ENCODE measurements around the gene ZNF768.
"Not testable (repeated sequence)": the region's sequence is repeated elsewhere in the genome, so short reads cannot be mapped to it uniquely, and the experiment has no call there.

Gene ZNF768

GRCh38 chr16:30543067-30543466 is 16.7 kb upstream of the ZNF768 start:
- no peaks in the 10 kb centered on the region for H4K20me1 ChIP-seq
- no peak overlapping the region for H3K4me3 ChIP-seq
- H3K36me3 ChIP-seq: peaks cover 4% of the 10 kb centered on the region; the same call in 1 of the 2 replicates
- H3K9me3 ChIP-seq: no peaks in the 10 kb centered on the region
- H3K4me2 ChIP-seq: no peak overlapping the region
- no peak overlapping the region for H3K9ac ChIP-seq
- no peaks in the 10 kb centered on the region for H3K27me3 ChIP-seq
- TF ChIP-seq Cebpa-rat (IDR thresholded peaks at IDR 0.05): no peak
- no peaks in the 10 kb centered on the region for H3K4me1 ChIP-seq
- no peak overlapping the region for H3K27ac ChIP-seq

DNA sequence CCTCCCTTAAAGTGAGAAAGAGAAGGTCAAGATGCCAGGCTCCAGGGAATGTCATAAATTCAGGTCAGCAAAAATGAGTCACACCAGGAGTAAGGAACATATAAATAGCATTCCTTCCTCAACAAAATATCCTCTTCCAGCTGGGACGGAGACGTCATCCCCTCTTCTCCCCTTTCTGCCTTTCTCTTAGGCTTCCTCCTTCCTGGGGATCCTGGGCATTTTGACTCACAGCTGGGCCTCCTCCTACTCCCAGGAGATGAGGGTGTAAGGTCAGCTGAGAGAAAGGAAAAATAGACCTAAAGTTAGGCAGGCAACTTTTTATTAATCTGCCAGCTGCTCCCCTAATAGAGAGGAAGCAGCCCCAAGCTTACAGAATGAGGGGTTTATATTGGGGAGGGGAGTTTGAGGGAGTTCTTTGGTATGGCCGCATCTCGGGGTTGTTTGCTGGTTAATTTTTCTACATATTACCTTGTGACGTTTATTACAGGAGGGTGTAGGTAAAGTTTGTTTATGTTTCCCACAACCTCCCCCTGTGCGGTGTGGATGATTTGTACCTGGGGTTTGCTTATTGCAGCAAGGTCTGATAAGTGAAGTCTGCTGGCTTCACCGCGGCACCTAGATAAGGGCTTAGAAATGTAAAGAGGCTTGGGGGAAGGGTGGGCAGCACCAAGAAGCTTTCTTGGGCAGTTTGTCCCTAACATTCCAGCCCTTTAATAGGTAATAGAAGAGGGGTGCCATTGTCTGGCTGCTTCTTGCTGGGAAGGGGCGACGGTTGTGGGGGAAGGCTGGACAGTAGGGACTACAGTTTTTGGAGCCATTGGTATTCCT is 15.3 kb upstream of the ZNF768 start:
- H3K36me3 ChIP-seq: no peaks in the 10 kb centered on the region; the same call in 1 of the 2 replicates
- no peak overlapping the region for H3K9ac ChIP-seq
- H3K4me2 ChIP-seq: no peak overlapping the region
- H3K9me3 ChIP-seq: no peaks in the 10 kb centered on the region
- no peak for TF ChIP-seq Cebpa-rat (IDR thresholded peaks at IDR 0.05)
- no peak overlapping the region for H3K4me3 ChIP-seq
- no peaks in the 10 kb centered on the region for H3K27me3 ChIP-seq
- H3K27ac ChIP-seq: no peak overlapping the region
- H4K20me1 ChIP-seq: no peaks in the 10 kb centered on the region
- H3K4me1 ChIP-seq: peaks cover 2% of the 10 kb centered on the region

DNA sequence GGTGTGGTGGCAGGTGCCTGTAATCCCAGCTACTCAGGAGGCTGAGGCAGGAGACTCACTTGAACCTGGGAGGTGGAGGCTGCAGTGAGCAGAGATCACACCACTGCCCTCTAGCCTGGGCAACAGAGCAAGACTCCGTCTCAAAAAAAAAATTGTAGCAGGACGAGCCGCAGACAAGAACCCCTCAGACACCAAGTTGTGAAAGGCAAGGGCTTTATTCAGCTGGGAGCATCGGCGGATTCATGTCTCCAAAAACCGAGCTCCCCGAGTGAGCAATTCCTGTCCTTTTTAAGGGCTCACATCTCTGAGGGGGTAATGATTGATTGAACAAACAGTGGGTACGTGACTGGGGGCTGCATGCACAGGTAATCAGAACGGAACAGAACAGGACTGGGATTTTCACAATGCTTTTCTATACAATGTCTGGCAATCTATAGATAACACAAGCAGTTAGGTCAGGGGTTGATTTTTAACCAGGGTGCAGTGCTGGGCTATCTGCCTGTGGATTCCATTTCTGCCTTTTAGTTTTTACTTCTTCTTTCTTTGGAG is 14.6 kb upstream of the ZNF768 start:
- not testable (repeated sequence) for H3K4me1 ChIP-seq, H3K9ac ChIP-seq, H3K9me3 ChIP-seq, H3K36me3 ChIP-seq, H3K4me3 ChIP-seq, H3K27ac ChIP-seq, H3K4me2 ChIP-seq, H4K20me1 ChIP-seq, H3K27me3 ChIP-seq

DNA sequence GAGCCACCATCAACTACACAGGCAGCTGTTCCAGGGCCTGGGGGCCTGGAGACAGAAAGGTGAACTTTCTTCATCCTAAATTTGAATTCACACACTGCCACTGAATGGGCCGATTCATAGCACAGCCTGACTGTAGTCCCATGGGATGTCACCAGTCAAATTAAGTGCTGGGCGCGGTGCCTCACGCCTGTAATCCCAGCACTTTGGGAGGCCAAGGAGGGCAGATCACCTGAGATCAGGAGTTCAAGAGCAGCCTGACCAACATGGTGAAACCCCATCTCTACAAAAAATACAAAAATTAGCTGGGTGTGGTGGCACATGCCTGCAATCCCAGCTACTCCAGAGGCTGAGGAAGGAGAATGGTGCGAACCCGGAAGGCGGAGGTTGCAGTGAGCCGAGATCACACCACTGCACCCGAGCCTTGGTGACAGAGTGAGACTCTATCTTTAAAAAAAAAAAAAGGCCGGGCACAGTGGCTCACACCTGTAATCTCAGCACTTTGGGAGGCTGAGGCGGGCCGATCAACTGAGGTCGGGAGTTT is 13.7 kb upstream of the ZNF768 start:
- H3K27ac ChIP-seq, H4K20me1 ChIP-seq, H3K27me3 ChIP-seq, H3K9me3 ChIP-seq, H3K9ac ChIP-seq, H3K4me3 ChIP-seq, H3K4me2 ChIP-seq, H3K36me3 ChIP-seq: not testable (repeated sequence)
- peaks cover 18% of the 10 kb centered on the region for H3K4me1 ChIP-seq

- TF ChIP-seq Cebpa-rat (IDR thresholded peaks at IDR 0.05): no peak
- Histone ChIP-seq H3K4me1 (peaks cover 18% of the 10 kb centered on the region), H3K9me3 (no peaks in the 10 kb centered on the region), H3K36me3 (no peaks in the 10 kb centered on the region; the same call in 1 of the 2 replicates), H4K20me1 (no peaks in the 10 kb centered on the region), H3K4me3 (no peak overlapping the region), H3K9ac (no peak overlapping the region), H3K4me2 (no peak overlapping the region), H3K27ac (no peak overlapping the region), H3K27me3 (no peaks in the 10 kb centered on the region)
These were observed 12.9 kb upstream of the ZNF768 start for GRCh38 chr16:30539000-30539964.

DNA sequence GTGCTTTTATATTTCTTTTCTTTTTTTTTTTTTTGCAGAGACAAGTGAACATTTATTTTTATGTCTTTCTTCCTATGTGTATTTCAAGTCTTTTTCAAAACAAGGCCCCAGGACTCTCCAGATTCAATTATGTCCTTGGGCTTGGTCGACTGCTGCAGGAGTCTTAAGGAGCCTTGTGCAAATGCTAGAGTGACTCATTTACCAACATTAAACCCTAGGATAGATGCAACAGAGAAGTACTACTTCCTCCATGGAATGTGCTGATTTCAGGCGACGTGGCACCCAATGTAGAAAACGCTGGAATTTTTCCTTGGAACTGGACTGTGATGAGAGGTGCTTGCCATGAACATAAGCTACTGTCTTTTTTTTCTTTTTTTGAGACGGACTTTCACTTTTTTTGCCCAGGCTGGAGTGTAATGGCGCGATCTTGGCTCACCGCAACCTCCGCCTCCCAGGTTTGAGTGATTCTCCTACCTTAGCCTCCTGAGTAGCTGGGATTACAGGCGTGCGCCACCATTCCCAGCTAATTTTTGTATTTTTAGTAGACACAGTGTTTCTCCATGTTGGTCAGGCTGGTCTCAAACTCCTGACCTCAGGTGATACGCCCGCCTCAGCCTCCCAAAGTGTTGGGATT is 10.1 kb upstream of the ZNF768 start:
- Histone ChIP-seq H3K36me3 (peaks cover 17% of the 10 kb centered on the region), H3K9ac (peak overlapping the region; percentile 93), H3K4me2 (peak overlapping the region; percentile 91), H3K27ac (peak overlapping the region; percentile 97; the same call in 1 of the 2 replicates), H3K4me1 (peaks cover 28% of the 10 kb centered on the region), H3K4me3 (peak overlapping the region; percentile 84)
- H3K27me3 ChIP-seq, H3K9me3 ChIP-seq, H4K20me1 ChIP-seq: not testable (repeated sequence)

DNA sequence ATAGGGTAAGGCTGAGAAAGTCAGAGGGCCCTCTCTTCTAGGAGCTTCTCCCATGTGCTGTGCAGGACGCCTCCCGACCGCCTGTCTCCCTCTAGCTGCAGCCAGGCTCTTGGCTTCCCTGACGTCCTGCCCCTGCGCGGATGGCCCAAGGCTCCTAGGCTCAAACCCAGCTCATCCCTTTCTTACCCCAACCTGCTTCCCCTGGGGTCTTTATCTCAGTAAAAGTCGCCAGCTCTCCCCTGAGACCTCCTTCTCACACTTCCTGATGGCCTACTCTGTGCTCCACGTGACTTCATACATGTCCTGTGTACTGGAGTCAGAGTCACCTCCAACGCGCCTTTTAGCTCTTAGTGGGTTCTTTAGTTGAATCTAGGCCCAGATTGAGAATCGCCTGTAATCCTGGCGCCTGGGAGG is 9.4 kb upstream of the ZNF768 start:
- H3K36me3 ChIP-seq: peaks cover 24% of the 10 kb centered on the region
- H3K4me2 ChIP-seq: peak overlapping the region; percentile 91
- H4K20me1 ChIP-seq: no peaks in the 10 kb centered on the region
- peaks cover 28% of the 10 kb centered on the region for H3K4me1 ChIP-seq
- TF ChIP-seq Cebpa-rat (IDR thresholded peaks at IDR 0.05): no peak
- H3K27me3 ChIP-seq: no peaks in the 10 kb centered on the region
- H3K4me3 ChIP-seq: peak overlapping the region; percentile 84
- peak overlapping the region; percentile 97 for H3K27ac ChIP-seq
- no peaks in the 10 kb centered on the region for H3K9me3 ChIP-seq
- H3K9ac ChIP-seq: peak overlapping the region; percentile 93

GRCh38 chr16:30535106-30535776 is 8.9 kb upstream of the ZNF768 start:
- Histone ChIP-seq H3K4me2 (peak overlapping the region; percentile 91), H3K4me3 (peak overlapping the region; percentile 84), H3K9ac (peak overlapping the region; percentile 93), H3K27me3 (no peaks in the 10 kb centered on the region), H3K9me3 (no peaks in the 10 kb centered on the region), H3K36me3 (peaks cover 28% of the 10 kb centered on the region), H4K20me1 (no peaks in the 10 kb centered on the region), H3K27ac (peak overlapping the region; percentile 97), H3K4me1 (peaks cover 28% of the 10 kb centered on the region)
- TF ChIP-seq Cebpa-rat (IDR thresholded peaks at IDR 0.05): no peak
